HUES64 (cell line): ENCODE data around the gene CACNA1C.
"Not testable (repeated sequence)": the region's sequence is repeated elsewhere in the genome, so short reads cannot be mapped to it uniquely, and the experiment has no call there.

ENCODE experiments used
- H3K27ac ChIP-seq: 2 replicates; pipeline ENCODE4 v1.7.0; 2013; ENCODE audit warnings: low read depth, low read length, inconsistent platforms
- H3K27me3 ChIP-seq: 2 replicates; pipeline ENCODE4 v1.6.1; 2013; ENCODE audit warnings: mild to moderate bottlenecking, low read length; ENCODE audit not compliant: insufficient read depth
- H3K36me3 ChIP-seq: 2 replicates; pipeline ENCODE4 v1.6.1; 2013; ENCODE audit warnings: mild to moderate bottlenecking, low read length; ENCODE audit not compliant: insufficient read depth
- H3K4me1 ChIP-seq: 2 replicates; pipeline ENCODE4 v1.6.1; 2013; ENCODE audit warnings: mild to moderate bottlenecking, low read length, moderate library complexity; ENCODE audit not compliant: insufficient read depth
- H3K4me3 ChIP-seq: 2 replicates; pipeline ENCODE4 v1.5.1; 2013; ENCODE audit warnings: mild to moderate bottlenecking, low read length, moderate library complexity
- H3K9ac ChIP-seq: 2 replicates; pipeline ENCODE4 v1.6.1; 2013; ENCODE audit warnings: mild to moderate bottlenecking, low read depth, low read length
- H3K9me3 ChIP-seq: 2 replicates; pipeline ENCODE4 v1.6.1; 2013; ENCODE audit warnings: low read depth, low read length; ENCODE audit not compliant: insufficient read depth
- WGBS: fragments of 150-250, 120-280 bp; methylation state at CpG from one replicate; pipeline ENCODE4 v1.1.7; 2013; ENCODE audit warnings: missing lambda C conversion rate; 5-methylcytosine and 5-hydroxymethylcytosine counted together

CACNA1C gene

GRCh38 chr12:2098852-2099251 lies 46.1 kb downstream of the CACNA1C start:
- Histone ChIP-seq H3K27me3 (no peaks in the 10 kb centered on the region), H3K9ac (no peak overlapping the region), H3K36me3 (no peaks in the 10 kb centered on the region), H3K4me1 (no peaks in the 10 kb centered on the region; the same call in 1 of the 2 replicates), H3K9me3 (no peaks in the 10 kb centered on the region), H3K4me3 (no peak overlapping the region), H3K27ac (no peak overlapping the region)
- WGBS = 90% methylated on average over 11 of the region's 11 CpGs

GRCh38 chr12:2099595-2099994 lies 46.8 kb downstream of the CACNA1C start:
- Histone ChIP-seq H3K27me3 (no peaks in the 10 kb centered on the region), H3K27ac (no peak overlapping the region), H3K9ac (no peak overlapping the region), H3K9me3 (no peaks in the 10 kb centered on the region), H3K36me3 (no peaks in the 10 kb centered on the region), H3K4me3 (no peak overlapping the region), H3K4me1 (no peaks in the 10 kb centered on the region; the same call in 1 of the 2 replicates)
- 98% methylated on average over 4 of the region's 4 CpGs for WGBS

- no peak overlapping the region for H3K4me3 ChIP-seq
- no peak overlapping the region for H3K27ac ChIP-seq
- no peak overlapping the region for H3K9ac ChIP-seq
- no peaks in the 10 kb centered on the region for H3K9me3 ChIP-seq
- 89% methylated on average over 16 of the region's 16 CpGs for WGBS
- no peaks in the 10 kb centered on the region for H3K36me3 ChIP-seq
- H3K4me1 ChIP-seq = no peaks in the 10 kb centered on the region
- no peaks in the 10 kb centered on the region for H3K27me3 ChIP-seq
Measured at GRCh38 chr12:2101359-2101758, 48.6 kb downstream of the CACNA1C start.

GRCh38 chr12:2101771-2102170 lies 49.0 kb downstream of the CACNA1C start:
- no peak overlapping the region for H3K9ac ChIP-seq
- H3K4me3 ChIP-seq = no peak overlapping the region
- 57% methylated on average over 3 of the region's 3 CpGs for WGBS

GRCh38 chr12:2102736-2103135 lies 49.9 kb downstream of the CACNA1C start:
- not testable (repeated sequence) for H3K27ac ChIP-seq, H3K9ac ChIP-seq, H3K27me3 ChIP-seq, H3K9me3 ChIP-seq, H3K36me3 ChIP-seq, H3K4me3 ChIP-seq, H3K4me1 ChIP-seq
- 97% methylated on average over 5 of the region's 5 CpGs for WGBS

More at GRCh38 chr12:2101771-2102170, 49.0 kb downstream of the CACNA1C start:
- Histone ChIP-seq H3K27ac (no peak overlapping the region), H3K27me3 (no peaks in the 10 kb centered on the region), H3K36me3 (no peaks in the 10 kb centered on the region), H3K9me3 (no peaks in the 10 kb centered on the region), H3K4me1 (no peaks in the 10 kb centered on the region)

- not testable (repeated sequence) for H3K36me3 ChIP-seq, H3K9ac ChIP-seq, H3K4me1 ChIP-seq, H3K27ac ChIP-seq, H3K4me3 ChIP-seq, H3K9me3 ChIP-seq, H3K27me3 ChIP-seq
- WGBS = 96% methylated on average over 15 of the region's 17 CpGs
Measured at GRCh38 chr12:2105387-2105786, 52.6 kb downstream of the CACNA1C start.

- H3K36me3 ChIP-seq = no peaks in the 10 kb centered on the region
- H3K4me3 ChIP-seq = no peak overlapping the region
- no peaks in the 10 kb centered on the region for H3K4me1 ChIP-seq
- no peaks in the 10 kb centered on the region for H3K27me3 ChIP-seq
- WGBS = 92% methylated on average over 8 of the region's 8 CpGs
- no peak overlapping the region for H3K27ac ChIP-seq
- H3K9me3 ChIP-seq = no peaks in the 10 kb centered on the region
- no peak overlapping the region for H3K9ac ChIP-seq
Measured at GRCh38 chr12:2108166-2108565, 55.4 kb downstream of the CACNA1C start.

GRCh38 chr12:2108975-2109671 lies 56.3 kb downstream of the CACNA1C start:
- Histone ChIP-seq H3K36me3 (no peaks in the 10 kb centered on the region), H3K4me3 (no peak overlapping the region), H3K9me3 (no peaks in the 10 kb centered on the region), H3K9ac (no peak overlapping the region), H3K27ac (no peak overlapping the region), H3K4me1 (no peaks in the 10 kb centered on the region), H3K27me3 (no peaks in the 10 kb centered on the region)
- 90% methylated on average over 10 of the region's 10 CpGs for WGBS

GRCh38 chr12:2110127-2110526 lies 57.3 kb downstream of the CACNA1C start:
- Histone ChIP-seq H3K36me3 (no peaks in the 10 kb centered on the region), H3K4me3 (no peak overlapping the region), H3K9me3 (no peaks in the 10 kb centered on the region), H3K27ac (no peak overlapping the region), H3K9ac (no peak overlapping the region), H3K27me3 (no peaks in the 10 kb centered on the region), H3K4me1 (no peaks in the 10 kb centered on the region)
- WGBS = 92% methylated on average over 5 of the region's 5 CpGs

- Histone ChIP-seq H3K4me1 (no peaks in the 10 kb centered on the region), H3K9ac (no peak overlapping the region), H3K36me3 (no peaks in the 10 kb centered on the region), H3K27ac (no peak overlapping the region), H3K27me3 (no peaks in the 10 kb centered on the region), H3K4me3 (no peak overlapping the region), H3K9me3 (no peaks in the 10 kb centered on the region)
- 92% methylated on average over 16 of the region's 16 CpGs for WGBS
Measured at GRCh38 chr12:2110849-2111566, 58.2 kb downstream of the CACNA1C start.

- no peaks in the 10 kb centered on the region for H3K27me3 ChIP-seq
- no peaks in the 10 kb centered on the region for H3K9me3 ChIP-seq
- no peaks in the 10 kb centered on the region for H3K36me3 ChIP-seq
- 89% methylated on average over 13 of the region's 13 CpGs for WGBS
- no peaks in the 10 kb centered on the region for H3K4me1 ChIP-seq
- H3K4me3 ChIP-seq = no peak overlapping the region
- H3K9ac ChIP-seq = no peak overlapping the region
- no peak overlapping the region for H3K27ac ChIP-seq
Measured at GRCh38 chr12:2111826-2112225, 59.0 kb downstream of the CACNA1C start.
